ENCODE measurements around the gene DENND1C.
"Not testable (repeated sequence)": the region's sequence is repeated elsewhere in the genome, so short reads cannot be mapped to it uniquely, and the experiment has no call there.

Gene DENND1C

DNA sequence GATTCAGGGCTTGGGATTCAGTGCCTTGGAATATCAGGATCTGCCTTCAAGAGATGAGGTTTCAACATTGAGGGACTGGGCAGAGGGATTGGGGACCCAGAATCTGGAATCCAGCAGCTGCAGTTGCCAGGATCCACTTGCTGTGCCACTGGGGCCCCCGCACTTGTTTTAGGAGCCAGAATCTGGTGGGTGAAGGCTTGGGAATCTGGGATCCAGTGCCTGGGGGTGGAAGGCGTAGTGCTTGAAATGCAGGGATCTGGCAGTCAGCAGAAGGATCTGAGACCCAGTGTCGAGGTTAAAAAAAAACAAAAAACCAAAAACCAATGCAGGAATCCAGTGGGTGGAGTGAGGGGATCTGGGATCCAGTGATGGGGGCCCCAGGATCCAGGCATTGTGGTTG is 40.7 kb downstream of the DENND1C start:
- DNase-seq (ENCODE audit: low read depth), result no peak
- TF ChIP-seq, protein P1, sequence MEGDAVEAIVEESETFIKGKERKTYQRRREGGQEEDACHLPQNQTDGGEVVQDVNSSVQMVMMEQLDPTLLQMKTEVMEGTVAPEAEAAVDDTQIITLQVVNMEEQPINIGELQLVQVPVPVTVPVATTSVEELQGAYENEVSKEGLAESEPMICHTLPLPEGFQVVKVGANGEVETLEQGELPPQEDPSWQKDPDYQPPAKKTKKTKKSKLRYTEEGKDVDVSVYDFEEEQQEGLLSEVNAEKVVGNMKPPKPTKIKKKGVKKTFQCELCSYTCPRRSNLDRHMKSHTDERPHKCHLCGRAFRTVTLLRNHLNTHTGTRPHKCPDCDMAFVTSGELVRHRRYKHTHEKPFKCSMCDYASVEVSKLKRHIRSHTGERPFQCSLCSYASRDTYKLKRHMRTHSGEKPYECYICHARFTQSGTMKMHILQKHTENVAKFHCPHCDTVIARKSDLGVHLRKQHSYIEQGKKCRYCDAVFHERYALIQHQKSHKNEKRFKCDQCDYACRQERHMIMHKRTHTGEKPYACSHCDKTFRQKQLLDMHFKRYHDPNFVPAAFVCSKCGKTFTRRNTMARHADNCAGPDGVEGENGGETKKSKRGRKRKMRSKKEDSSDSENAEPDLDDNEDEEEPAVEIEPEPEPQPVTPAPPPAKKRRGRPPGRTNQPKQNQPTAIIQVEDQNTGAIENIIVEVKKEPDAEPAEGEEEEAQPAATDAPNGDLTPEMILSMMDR (IDR thresholded peaks at IDR 0.05; ENCODE audit: low read depth, low read length, missing control alignments), result no peak
- no peak overlapping the region for H3K4me3 ChIP-seq (ENCODE audit: low read depth, low read length)

DNA sequence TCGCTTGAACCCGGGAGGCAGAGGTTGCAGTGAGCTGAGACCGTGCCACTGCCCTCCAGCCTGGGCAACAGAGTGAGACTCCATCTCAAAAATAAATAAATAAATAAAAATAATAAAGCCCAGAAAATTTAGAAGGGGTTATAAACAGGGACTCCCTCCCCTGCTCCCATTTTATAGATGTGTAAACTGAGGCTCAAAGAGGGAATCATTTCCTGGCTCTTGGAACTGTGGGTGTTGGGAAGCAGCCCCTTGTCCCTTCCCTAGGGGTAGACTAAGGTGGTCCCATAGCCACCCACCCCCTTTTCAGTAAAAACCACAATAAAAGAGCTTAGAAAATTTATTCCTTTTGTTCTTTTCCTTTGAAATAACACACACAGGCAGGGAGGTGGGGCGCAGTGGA is 41.8 kb downstream of the DENND1C start:
- no peak overlapping the region for H3K4me3 ChIP-seq (ENCODE audit: low read depth, low read length)
- TF ChIP-seq, protein P1 (IDR thresholded peaks at IDR 0.05; ENCODE audit: low read depth, low read length, missing control alignments), result no peak
- no peak for DNase-seq (ENCODE audit: low read depth)

DNA sequence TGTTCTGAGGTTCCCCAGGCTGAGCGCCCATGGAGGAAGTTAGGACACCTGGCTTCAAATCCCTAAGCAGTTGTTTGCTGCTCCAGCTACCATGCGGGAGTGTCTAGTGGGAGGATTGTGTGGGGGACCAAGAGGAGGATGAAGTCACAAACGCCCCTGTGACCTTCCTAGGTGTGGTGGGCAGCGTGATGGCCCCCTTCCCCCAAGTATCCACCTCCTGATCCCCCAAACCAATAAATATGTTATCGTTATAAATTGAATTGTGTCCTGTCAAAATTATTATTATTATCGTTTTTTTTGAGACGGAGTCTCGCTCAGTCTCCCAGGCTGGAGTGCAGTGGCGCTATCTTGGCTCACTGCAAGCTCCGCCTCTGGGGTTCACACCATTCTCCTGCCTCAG is 47.9 kb downstream of the DENND1C start, which contains the start of gene SLC25A41:
SLC25A41 (minus strand) TSS at position 101 of the 400 bp plus-strand sequence; CDS start at position 31, 70 bp downstream.
- TF ChIP-seq, protein P1 (IDR thresholded peaks at IDR 0.05; ENCODE audit: low read depth, low read length, missing control alignments), result no peak
- H3K4me3 ChIP-seq (ENCODE audit: low read depth, low read length), result no peak within 1 kb of the TSS
- DNase-seq (ENCODE audit: low read depth), result no peak

DNA sequence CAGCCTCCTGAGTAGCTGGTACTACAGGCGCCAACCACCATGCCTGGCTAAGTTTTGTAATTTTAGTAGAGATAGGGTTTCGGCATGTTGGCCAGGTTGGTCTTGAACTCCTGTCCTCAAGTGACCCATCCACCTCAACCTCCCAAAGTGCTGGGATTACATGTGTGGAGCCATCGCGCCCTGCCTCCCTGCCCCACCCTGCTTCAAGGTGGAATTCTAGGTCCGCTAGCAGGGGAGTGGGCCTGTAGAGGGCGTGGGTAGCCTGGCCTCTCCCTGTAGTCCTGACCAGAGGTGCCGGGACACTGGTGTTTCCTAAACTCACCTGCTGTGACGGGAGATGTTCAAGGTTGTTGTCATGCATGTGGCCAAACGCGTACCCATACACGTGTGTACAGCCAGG is 48.4 kb downstream of the DENND1C start:
- no peak for DNase-seq (ENCODE audit: low read depth)
- TF ChIP-seq, protein P1 (IDR thresholded peaks at IDR 0.05; ENCODE audit: low read depth, low read length, missing control alignments), result no peak
- H3K4me3 ChIP-seq (ENCODE audit: low read depth, low read length), result no peak overlapping the region

DNA sequence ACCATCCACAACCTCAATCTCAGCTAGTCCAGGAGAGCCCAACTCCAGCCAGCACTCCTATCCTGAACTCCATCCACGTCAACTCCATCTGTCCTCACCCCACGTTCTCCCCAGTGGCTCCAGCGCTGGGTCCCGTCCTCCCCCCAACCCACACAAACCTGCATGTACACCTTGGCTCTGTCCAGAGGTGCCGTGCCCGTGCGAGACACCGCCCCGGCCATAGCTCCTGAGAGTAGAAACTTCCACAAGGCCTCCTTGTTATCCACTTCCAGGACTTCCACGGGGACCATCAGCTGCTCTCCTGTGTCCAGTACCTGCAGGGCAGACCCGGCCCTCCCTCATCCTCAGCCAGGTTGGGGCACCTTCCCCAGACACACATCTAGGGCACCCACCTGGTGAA is 49.7 kb downstream of the DENND1C start:
- no peak for DNase-seq (ENCODE audit: low read depth)
- TF ChIP-seq, protein P1 (IDR thresholded peaks at IDR 0.05; ENCODE audit: low read depth, low read length, missing control alignments), result no peak
- H3K4me3 ChIP-seq (ENCODE audit: low read depth, low read length), result no peak overlapping the region

DNA sequence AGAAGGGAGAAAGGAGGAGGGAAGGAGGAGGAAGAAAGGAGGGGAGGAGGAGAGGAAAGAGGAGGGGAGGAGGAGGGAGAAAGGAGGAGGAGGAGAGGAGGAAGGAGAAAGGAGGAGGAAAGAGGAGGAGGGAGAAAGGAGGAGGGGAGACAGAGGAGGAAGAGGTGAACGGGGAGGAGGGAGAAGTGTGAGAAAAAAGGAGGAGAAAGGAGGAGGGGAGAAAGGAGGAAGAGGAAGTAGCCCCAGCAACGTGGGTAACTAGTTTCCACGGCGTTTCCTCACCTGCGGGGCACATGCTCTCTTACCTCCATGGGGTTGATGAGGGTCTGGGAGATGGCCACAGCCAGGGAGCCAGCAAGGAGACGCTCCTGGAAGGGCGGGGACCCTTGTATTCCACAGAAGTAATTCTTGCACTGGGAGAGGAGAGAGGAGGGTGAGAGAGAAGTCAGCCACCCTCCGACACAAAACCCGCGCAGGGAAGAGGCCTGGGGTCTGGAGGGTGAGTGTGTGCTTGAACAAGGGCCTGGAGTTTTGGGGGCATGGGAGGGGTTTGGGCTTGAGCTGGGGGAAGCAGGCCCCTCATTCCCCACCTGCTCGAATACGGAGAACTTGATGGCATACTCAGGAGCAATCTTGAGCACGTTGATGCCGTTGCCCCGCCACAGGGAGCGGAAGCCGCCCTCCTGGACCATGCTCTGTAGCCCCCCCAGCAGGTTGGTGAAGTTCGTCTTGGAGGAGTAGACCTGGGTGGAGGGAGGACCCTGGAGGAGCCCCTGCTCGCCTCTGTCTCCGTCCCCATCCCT is 52.0 kb downstream of the DENND1C start:
- TF ChIP-seq, protein P1 (IDR thresholded peaks at IDR 0.05; ENCODE audit: low read depth, low read length, missing control alignments), result no peak
- DNase-seq (ENCODE audit: low read depth), result no peak
- H3K4me3 ChIP-seq (ENCODE audit: low read depth, low read length), result no peak overlapping the region

DNA sequence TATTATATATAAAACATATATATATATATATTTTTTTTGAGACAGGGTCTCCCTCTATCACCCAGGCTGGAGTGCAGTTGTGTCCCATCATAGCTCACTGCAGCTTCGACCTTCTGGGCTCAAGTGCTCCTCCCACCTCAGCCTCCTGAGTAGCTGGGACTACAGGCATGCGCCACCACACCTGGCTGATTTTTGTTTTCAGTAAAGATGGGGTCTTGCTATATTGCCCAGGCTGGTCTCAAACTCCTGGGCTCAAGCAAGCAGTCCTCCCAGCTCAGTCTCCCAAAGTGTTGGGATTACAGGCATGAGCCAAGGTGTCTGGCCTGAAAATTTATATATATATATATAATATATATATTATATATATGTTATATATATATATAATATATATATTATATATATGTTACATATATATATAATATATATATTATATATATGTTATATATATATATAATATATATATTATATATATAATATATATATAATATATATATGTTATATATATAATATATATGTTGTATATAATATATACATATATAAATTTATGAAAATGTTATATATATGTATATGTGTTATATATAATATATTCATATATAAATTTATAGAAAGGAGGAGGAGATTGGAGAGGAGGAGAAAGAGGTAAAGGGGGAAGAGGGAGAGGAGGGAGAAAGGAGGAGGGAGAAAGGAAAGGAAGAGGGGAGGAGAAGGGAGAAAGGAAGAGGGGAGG is 52.7 kb downstream of the DENND1C start:
- H3K4me3 ChIP-seq (ENCODE audit: low read depth, low read length); DNase-seq (ENCODE audit: low read depth): not testable (repeated sequence)

Measured in GM12864 (cell line).